GM21367 (cell line): ENCODE results near the gene FBXO31.
"Not testable (repeated sequence)": the region's sequence is repeated elsewhere in the genome, so short reads cannot be mapped to it uniquely, and the experiment has no call there.

ENCODE experiments used
- ATAC-seq: cut with Tn5 transposase; IDR thresholded peaks from one replicate; pipeline ENCODE4 v1.9.1; 2021; ENCODE audit not compliant: unreplicated experiment

The FBXO31 gene

DNA sequence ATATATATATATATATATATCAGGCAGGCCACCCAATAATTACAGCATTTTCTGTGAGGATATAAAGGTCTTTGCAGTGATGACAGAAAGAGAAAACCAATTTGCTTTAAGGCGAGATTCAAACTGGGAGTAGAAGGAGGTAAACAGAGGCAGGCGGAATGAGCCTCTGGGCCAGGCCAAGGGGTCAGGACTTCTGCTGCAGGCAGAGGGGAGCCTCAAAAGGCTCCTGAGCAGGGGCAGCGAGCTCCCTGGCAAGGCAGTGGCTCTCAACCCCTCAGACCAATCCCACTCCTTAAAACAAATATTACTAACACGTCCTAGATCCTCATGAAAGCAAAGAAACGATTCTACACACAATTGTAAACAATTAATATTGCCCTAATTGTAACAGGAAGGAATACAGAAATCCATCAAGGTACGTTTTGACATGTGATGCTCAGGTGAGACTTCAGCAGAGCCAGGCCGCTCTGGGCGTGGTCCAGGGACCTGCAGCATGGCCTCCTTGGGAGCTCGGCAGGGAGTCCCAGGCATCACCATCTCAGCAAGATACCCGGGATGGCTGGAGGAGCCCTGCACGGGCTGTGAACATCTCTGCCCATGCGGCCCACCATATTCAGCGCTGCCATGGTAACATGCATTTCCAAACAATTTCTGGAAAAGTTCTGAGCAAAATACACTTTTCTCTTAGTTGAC, 18.4 kb downstream of the FBXO31 start:
- ATAC-seq, result no peak

DNA sequence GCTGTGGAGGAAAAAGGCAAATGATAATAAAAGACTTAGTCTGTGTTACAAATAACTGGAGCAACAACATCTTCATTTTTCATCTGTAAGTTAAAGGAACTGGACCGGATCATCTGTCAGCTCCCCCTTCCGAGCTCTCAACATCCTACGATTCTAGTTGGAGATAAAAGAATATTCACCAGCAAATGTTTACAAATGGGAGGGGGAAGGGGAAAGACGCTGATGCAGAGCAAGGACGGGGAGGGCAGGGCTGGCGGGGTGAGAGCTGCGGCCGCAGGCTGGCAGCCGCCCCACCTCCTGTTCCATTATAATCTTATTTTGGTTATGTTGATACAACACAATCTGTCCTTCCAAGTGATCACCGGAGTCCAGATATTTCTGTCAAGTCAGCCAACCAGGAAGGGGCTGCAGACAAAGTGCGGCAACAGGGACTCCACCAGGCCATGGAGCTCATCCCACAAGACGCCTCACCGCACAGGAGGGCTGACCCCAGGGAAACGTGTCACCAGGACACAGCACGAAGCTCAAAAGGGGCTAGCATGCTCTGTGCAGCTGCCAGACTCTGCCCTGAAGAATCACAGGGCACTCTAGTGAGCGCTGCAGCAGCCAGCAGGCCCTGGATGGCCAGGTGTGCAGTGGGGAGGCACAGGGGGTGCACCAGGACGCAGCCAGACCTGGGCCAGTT, 19.7 kb downstream of the FBXO31 start:
- no peak for ATAC-seq

GRCh38 chr16:87362828-87363559, 20.6 kb downstream of the FBXO31 start:
- ATAC-seq, result not testable (repeated sequence)

- no peak for ATAC-seq
These were observed 21.5 kb downstream of the FBXO31 start for GRCh38 chr16:87361916-87362619.

- ATAC-seq, result no peak
These were observed 22.5 kb downstream of the FBXO31 start for GRCh38 chr16:87360862-87361610.

DNA sequence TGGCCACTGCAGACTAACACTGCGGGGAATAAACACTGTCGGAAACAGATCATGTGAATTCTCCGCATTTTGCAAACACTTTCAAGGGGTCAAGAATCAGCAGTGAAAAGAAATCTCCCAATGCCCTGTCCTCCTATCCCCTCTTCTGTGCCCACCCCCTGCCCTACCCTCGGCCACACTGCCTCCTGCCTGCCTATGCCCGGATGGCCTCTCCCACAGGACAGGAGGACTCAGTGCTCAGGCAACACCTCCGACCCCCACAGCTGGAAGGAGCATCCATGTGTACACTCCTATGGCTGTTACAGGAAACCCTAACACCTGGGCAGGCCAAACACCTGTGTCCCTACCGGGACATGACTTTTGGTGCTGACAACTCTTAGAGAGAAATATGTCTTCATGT, 24.5 kb downstream of the FBXO31 start:
- no peak for ATAC-seq

DNA sequence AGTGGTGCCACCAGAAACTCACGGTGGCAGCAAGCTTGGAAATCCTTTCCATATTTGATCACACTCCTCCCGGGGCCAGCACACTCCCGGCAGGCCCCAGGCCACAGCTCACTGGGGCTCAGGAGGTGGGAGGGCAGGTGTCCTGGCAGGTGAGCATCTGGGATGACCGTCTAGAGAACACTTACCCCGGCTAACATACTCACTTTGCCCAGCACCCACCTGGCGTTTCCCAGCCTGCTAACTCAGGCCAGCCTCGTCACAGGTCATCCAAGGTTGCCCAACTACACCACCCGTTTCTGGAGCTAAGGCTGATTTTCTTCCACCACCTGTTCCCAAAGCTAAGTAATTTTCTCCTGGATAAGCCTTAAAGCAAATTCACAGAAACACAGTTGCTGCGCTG, 24.9 kb downstream of the FBXO31 start:
- no peak for ATAC-seq

GRCh38 chr16:87358250-87358649, 25.3 kb downstream of the FBXO31 start:
- no peak for ATAC-seq

GRCh38 chr16:87356491-87356853, 27.1 kb downstream of the FBXO31 start:
- no peak for ATAC-seq

DNA sequence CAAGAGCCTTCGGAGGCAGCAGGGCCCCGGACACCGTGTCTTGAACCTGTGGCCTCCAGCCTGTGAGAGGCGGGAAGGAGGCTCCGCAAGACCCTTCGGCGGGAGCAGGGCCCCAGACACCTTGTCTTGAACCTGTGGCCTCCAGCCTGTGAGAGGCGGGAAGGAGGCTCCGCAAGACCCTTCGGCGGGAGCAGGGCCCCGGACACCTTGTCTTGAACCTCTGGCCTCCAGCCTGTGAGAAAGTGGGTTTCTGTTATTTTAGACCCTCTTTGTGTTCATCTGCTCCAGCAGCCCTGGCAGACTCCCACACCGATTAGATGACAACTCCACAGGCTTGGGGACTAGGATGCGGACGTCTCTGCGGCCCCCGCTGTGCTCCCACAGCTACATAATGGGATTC, 30.0 kb downstream of the FBXO31 start:
- ATAC-seq, result no peak

GRCh38 chr16:87352818-87353217, 30.8 kb downstream of the FBXO31 start:
- no peak for ATAC-seq

GRCh38 chr16:87351320-87351698, 32.3 kb downstream of the FBXO31 start:
- ATAC-seq, result no peak

DNA sequence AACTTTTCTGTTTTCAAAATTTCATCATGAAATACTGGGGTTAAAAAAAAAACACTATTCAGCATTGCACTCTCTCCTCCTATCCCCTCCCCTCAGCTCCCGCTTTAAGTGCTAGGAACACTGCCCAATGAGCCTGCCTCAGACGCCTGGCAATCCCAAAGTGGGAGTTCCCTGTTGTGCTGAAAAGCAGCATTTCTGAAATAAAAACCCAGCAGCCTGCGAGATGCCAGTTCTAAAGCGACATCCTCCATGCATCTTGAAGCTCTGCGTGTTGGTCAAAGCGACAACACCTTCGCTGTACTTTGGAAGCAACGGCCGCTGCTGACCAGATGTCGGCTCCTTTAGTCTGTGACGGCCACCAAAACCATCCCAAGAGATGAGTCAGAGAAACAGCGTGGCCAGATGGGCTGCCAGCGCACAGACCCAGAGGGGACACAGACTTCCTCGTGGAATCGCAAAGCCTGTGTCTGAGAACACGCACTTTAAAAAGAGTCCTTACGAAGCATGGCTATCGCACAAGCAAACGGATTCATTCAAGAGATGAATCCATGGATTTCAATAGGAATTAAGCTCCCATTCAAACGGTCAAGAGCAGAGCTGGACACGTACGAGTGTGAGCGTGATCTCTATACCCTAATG, 32.8 kb downstream of the FBXO31 start:
- ATAC-seq, result no peak

GRCh38 chr16:87350031-87350430, 33.5 kb downstream of the FBXO31 start:
- ATAC-seq, result no peak

GRCh38 chr16:87348616-87349157, 34.9 kb downstream of the FBXO31 start:
- ATAC-seq, result no peak

GRCh38 chr16:87347932-87348615, 35.5 kb downstream of the FBXO31 start:
- no peak for ATAC-seq

GRCh38 chr16:87346517-87347060, 37.0 kb downstream of the FBXO31 start:
- no peak for ATAC-seq

- ATAC-seq, result no peak
These were observed 37.7 kb downstream of the FBXO31 start for GRCh38 chr16:87345726-87346424.
